ENCODE measurements around the gene MTCL1. TPM values are rescaled to one million over a fixed set of nuclear protein-coding genes. Genes with fewer than 3 reads are reported as not detected.

MTCL1 gene
- total RNA-seq, 1 donor from 2014 or later, result 10.0 TPM

GRCh38 chr18:8821083-8821465 is 115.7 kb downstream of the MTCL1 start:
- Histone ChIP-seq H3K27me3 (ENCODE audit: control insufficient read depth, insufficient read depth, low read length) (no peaks in the 10 kb centered on the region), H3K36me3 (ENCODE audit: control insufficient read depth, insufficient read depth, low read length) (peaks cover 17% of the 10 kb centered on the region), H3K4me3 (ENCODE audit: low read depth, low read length) (no peak overlapping the region)
- DNase-seq (ENCODE audit: low read depth), result no peak
- TF ChIP-seq, protein P1, sequence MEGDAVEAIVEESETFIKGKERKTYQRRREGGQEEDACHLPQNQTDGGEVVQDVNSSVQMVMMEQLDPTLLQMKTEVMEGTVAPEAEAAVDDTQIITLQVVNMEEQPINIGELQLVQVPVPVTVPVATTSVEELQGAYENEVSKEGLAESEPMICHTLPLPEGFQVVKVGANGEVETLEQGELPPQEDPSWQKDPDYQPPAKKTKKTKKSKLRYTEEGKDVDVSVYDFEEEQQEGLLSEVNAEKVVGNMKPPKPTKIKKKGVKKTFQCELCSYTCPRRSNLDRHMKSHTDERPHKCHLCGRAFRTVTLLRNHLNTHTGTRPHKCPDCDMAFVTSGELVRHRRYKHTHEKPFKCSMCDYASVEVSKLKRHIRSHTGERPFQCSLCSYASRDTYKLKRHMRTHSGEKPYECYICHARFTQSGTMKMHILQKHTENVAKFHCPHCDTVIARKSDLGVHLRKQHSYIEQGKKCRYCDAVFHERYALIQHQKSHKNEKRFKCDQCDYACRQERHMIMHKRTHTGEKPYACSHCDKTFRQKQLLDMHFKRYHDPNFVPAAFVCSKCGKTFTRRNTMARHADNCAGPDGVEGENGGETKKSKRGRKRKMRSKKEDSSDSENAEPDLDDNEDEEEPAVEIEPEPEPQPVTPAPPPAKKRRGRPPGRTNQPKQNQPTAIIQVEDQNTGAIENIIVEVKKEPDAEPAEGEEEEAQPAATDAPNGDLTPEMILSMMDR (IDR thresholded peaks at IDR 0.05; ENCODE audit: insufficient read depth, low read length, severe bottlenecking), result no peak
- peak; percentile 36 for FAIRE-seq

DNA sequence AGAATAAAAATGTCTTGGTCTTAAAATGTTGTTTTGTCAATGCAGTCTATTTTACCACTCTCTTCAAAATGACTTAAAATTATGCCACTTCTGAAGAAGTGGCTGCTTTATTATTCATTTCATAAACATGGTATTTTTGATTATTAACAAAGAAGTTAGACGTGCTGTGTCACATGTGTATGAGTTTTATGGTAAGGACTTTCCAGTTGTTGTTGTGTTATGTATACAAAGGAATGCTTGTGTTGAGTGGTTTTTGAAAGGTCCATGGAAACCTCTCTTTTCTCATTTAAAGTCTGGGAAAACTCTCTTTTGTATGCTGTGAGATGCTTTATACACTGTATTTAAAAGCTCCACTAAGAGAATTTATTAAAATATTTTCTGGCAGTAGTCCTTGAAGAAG is 116.2 kb downstream of the MTCL1 start:
- H3K4me3 ChIP-seq (ENCODE audit: low read depth, low read length), result no peak overlapping the region
- FAIRE-seq (no peak), DNase-seq (ENCODE audit: low read depth) (no peak)
- H3K36me3 ChIP-seq (ENCODE audit: control insufficient read depth, insufficient read depth, low read length), result peaks cover 17% of the 10 kb centered on the region
- no peaks in the 10 kb centered on the region for H3K27me3 ChIP-seq (ENCODE audit: control insufficient read depth, insufficient read depth, low read length)
- TF ChIP-seq, protein P1 (IDR thresholded peaks at IDR 0.05; ENCODE audit: insufficient read depth, low read length, severe bottlenecking), result no peak

DNA sequence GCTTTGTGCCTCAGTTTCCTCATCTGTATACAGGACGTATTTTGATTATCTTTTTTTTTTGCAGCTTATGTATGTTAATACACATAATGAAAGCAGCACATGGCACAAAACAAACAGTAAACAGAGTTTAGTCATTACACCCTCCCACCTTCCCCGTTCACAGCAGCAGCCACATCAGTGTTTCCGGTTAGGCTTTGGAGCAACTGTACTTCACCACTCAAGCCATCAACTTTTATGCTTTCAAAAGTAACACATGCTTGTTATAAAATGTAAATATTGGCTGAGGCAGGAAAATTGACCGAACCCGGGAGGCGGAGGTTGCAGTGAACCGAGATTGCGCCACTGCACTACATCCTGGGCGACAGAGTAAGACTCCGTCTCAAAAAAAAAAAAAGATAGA is 117.3 kb downstream of the MTCL1 start:
- no peak for FAIRE-seq
- peaks cover 16% of the 10 kb centered on the region for H3K36me3 ChIP-seq (ENCODE audit: control insufficient read depth, insufficient read depth, low read length)
- no peak for DNase-seq (ENCODE audit: low read depth)
- no peaks in the 10 kb centered on the region for H3K27me3 ChIP-seq (ENCODE audit: control insufficient read depth, insufficient read depth, low read length)
- TF ChIP-seq, protein P1 (IDR thresholded peaks at IDR 0.05; ENCODE audit: insufficient read depth, low read length, severe bottlenecking), result no peak
- H3K4me3 ChIP-seq (ENCODE audit: low read depth, low read length), result no peak overlapping the region

- TF ChIP-seq, protein P1 (IDR thresholded peaks at IDR 0.05; ENCODE audit: insufficient read depth, low read length, severe bottlenecking), result no peak
- no peak for DNase-seq (ENCODE audit: low read depth)
- FAIRE-seq, result no peak
- peaks cover 13% of the 10 kb centered on the region for H3K36me3 ChIP-seq (ENCODE audit: control insufficient read depth, insufficient read depth, low read length)
- no peak overlapping the region for H3K4me3 ChIP-seq (ENCODE audit: low read depth, low read length)
- H3K27me3 ChIP-seq (ENCODE audit: control insufficient read depth, insufficient read depth, low read length), result no peaks in the 10 kb centered on the region
These were observed 118.2 kb downstream of the MTCL1 start for GRCh38 chr18:8823530-8823929.

DNA sequence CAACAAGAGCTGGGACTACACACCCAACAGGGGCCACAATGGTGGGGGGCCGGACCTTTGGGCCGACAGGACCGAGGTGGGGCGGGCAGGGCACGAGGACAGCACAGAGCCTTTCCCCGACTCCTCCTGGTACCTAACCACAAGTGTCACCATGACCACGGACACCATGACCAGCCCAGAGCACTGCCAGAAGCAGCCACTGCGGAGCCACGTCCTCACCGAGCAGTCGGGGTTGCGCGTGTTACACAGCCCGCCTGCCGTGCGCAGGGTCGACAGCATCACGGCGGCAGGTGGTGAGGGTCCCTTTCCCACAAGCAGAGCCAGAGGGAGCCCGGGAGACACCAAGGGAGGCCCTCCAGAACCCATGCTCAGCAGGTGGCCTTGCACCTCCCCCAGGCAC is 119.5 kb downstream of the MTCL1 start:
- no peak overlapping the region for H3K4me3 ChIP-seq (ENCODE audit: low read depth, low read length)
- no peaks in the 10 kb centered on the region for H3K27me3 ChIP-seq (ENCODE audit: control insufficient read depth, insufficient read depth, low read length)
- no peak for FAIRE-seq
- TF ChIP-seq, protein P1 (IDR thresholded peaks at IDR 0.05; ENCODE audit: insufficient read depth, low read length, severe bottlenecking), result no peak
- no peak for DNase-seq (ENCODE audit: low read depth)
- peaks cover 9% of the 10 kb centered on the region for H3K36me3 ChIP-seq (ENCODE audit: control insufficient read depth, insufficient read depth, low read length)

DNA sequence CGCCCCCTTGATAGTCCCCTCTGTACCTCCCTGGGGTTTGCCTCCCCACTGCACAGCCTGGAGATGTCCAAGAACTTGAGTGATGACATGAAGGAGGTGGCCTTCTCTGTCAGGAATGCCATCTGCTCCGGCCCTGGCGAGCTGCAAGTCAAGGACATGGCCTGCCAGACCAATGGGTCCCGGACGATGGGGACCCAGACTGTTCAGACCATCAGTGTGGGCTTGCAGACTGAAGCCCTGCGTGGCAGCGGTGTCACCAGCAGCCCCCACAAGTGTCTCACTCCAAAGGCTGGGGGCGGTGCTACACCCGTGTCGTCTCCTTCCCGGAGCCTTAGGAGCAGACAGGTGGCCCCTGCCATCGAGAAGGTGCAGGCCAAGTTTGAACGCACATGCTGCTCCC is 119.9 kb downstream of the MTCL1 start:
- no peak for DNase-seq (ENCODE audit: low read depth)
- TF ChIP-seq, protein P1 (IDR thresholded peaks at IDR 0.05; ENCODE audit: insufficient read depth, low read length, severe bottlenecking), result no peak

More for the DNA sequence above, 119.9 kb downstream of the MTCL1 start:
- H3K36me3 ChIP-seq (ENCODE audit: control insufficient read depth, insufficient read depth, low read length), result peaks cover 9% of the 10 kb centered on the region
- FAIRE-seq, result no peak
- no peak overlapping the region for H3K4me3 ChIP-seq (ENCODE audit: low read depth, low read length)
- H3K27me3 ChIP-seq (ENCODE audit: control insufficient read depth, insufficient read depth, low read length), result no peaks in the 10 kb centered on the region

Data from bronchial epithelial cell (primary cell).